Stimulated activated CD8-positive, alpha-beta memory T cell treated with anti-CD3 and anti-CD28 coated beads, Interleukin-4, amount 100 ng/mL, for 1 hour (primary cell): Measurements from ENCODE around the gene DCUN1D1.

Experiments
- DNase-seq, 2 donors: peaks; one replicate each; pipeline ENCODE4 v3.0.0-alpha.2; 2020; ENCODE audit warnings: low read depth in 2 of 2, low spot score in 1 of 2

Gene DCUN1D1

GRCh38 chr3:182895513-182896112, 84.7 kb downstream of the DCUN1D1 start:
- DNase-seq, result no peak

GRCh38 chr3:182892226-182892625, 88.1 kb downstream of the DCUN1D1 start:
- DNase-seq, result no peak

- DNase-seq, result no peak
Measured at GRCh38 chr3:182891364-182891763, 89.0 kb downstream of the DCUN1D1 start.

GRCh38 chr3:182889948-182890629, 90.2 kb downstream of the DCUN1D1 start:
- DNase-seq, result no peak
